GM21529 (cell line): Measurements from ENCODE around the gene PLCH1.
"Not testable (repeated sequence)": the region's sequence is repeated elsewhere in the genome, so short reads cannot be mapped to it uniquely, and the experiment has no call there.

Experiments used
- ATAC-seq: cut with Tn5 transposase; IDR thresholded peaks from one replicate; pipeline ENCODE4 v1.9.1; 2021; ENCODE audit not compliant: unreplicated experiment

Gene PLCH1

GRCh38 chr3:155647206-155647605, 97.7 kb downstream of the PLCH1 start:
- no peak for ATAC-seq

DNA sequence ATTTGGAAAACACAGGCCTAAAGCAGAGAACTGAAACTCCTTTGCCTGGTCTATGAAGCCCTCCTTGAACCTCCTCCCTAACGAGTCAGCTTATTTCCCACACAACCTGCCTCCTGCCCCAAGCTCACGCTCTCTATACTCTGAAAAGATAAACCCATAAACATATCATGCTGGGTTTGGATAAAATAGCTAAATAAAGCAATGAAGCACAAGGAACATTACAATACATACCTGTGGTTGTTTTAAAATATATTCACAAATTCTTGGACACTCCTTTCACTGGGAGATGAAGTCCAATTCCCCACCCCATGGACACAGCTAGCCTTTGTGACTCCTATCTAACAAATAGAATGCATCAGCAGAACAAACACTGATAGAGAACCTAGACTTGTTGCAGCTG, 98.2 kb downstream of the PLCH1 start:
- no peak for ATAC-seq

- ATAC-seq = no peak
Measured at GRCh38 chr3:155646128-155646527, 98.7 kb downstream of the PLCH1 start.

DNA sequence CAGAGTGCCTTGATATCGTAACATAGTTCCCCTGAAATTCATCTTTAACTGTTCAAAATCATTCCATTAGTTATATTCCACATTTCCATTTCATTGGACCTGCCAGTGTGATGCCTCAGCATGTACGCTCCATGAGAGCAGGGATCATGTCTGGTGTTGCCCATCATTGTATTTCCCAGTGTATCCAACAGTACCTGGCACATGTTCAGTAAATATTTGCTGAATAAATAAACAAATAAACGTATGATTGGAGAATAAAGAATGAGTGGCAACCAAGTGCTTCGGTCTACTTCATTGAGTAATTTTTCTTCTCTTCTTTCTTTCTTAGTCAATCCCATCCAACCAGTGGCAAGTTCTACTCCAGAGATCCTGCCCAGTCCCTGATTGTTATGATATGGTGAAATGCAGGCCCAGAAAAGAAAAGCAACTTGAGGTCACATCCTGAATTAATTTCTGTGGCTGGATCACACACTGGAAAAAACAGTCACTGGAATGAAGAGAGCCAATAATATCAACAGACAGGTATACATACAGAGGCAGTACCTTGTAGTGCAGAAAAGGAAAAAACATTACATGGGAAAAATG, 101.2 kb downstream of the PLCH1 start:
- no peak for ATAC-seq

DNA sequence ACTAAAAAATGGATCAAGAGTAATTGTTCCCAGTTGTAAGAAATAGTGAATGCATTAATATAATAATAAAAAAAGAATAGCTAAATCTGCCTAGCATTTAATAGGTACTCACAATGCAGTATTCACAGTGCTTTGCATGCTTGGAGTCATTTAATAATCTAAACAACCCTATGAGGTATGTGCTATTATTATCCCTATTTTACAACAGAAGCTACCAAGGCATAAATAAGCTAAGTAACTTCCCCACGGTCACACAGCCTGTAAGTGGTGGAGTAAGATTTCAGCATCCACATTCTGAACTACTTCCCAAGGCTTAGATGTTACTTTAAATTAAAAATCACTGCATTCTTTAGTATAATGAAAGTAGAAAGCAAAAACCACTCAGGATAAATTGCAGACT, 102.9 kb downstream of the PLCH1 start:
- no peak for ATAC-seq

GRCh38 chr3:155640098-155640497, 104.8 kb downstream of the PLCH1 start:
- no peak for ATAC-seq

DNA sequence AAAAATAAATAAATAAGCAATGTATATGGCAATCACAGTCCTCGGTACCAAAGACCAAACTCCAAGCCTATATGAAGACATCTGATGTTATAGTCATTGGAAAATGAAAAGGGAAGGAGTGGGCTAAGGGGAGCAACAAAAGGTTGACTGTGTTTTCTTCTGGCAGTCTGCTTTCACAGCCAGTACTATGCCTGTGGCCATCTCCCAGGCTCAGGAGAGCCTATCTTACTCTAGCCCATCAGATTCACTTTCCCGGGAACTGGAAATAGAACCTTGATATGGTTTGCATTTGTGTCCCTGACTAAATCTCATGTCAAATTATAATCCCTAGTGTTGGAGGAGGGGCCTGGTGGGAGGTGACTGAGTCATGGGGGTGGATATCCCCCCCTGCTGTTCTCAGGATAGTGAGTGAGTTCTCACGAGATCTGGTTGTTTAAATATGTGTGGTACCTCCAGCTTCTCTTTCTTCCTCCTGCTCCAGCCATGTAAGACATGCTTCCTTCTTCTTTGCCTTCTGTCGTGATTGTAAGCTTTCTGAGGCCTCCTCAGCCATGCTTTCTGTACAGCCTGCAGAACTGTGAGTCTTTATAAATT, 105.3 kb downstream of the PLCH1 start:
- no peak for ATAC-seq

DNA sequence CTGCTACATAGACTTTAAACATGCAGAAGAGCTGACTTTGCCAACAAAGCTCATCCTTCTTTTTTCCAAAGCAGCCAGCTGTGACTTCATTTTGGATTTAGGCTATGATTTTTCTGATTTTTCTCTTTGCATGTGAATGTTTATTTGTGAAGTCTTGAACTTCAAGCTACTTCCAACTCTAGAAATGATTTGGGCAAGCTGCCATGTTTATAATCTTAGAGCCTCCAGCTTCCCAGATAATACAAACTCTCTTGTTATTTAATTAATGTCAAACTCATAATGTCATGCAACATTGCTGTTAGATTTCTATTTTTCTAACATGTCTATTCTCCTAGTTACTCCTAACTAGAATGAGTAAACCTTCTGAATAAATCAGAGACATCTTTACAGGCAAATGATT, 106.4 kb downstream of the PLCH1 start:
- not testable (repeated sequence) for ATAC-seq

GRCh38 chr3:155637567-155637966, 107.3 kb downstream of the PLCH1 start:
- ATAC-seq = no peak

DNA sequence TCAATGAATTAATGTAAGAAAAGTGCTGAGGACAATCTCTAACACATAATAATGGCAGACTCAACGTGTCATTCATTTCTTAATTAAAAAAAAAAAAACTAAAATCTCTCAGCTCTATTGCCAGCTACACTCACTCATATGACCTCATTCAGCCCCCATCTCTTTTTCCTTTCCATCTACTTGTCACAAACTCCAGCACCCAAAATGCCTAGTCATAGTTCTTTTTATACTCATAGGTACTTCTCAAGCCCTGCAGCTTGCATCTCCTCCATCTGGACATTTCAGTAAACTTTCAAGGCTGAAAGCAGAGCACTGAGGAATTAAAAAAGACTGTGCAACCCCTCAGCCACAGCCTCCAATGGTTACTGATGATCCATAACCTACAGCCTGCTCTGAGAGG, 109.8 kb downstream of the PLCH1 start:
- ATAC-seq = no peak

GRCh38 chr3:155634121-155634719, 110.7 kb downstream of the PLCH1 start:
- ATAC-seq = no peak

DNA sequence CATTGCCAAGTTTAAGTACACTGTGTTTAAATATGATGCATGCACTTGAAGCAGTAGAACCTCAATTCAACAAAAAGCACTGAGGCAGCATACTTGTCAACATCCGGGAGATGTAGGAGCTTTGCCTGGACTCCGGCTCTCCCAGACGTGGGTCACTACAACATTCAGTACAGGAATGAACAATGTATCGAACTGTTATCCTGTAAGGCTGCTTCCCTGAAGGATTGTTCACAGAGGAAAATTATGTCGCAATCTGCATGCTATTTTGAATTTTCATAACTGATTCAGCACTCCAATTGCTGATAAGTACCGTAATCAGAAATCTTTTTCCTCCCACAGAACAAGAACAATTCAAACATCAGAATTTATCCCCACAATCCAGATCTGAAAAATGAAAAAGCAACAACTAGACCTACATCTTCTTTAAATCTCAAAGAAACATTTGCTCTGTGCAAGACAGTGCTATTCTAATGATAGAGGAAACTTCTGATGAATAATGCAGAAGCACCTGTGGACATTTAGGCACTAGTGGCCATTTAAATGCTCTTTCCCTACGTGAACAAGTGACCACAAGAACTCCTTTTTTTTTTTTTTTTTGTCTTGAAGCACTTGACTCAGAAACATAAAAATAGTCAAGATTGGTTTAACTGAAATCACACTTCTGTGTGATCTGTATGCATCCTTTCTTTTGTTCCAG, 113.4 kb downstream of the PLCH1 start:
- no peak for ATAC-seq

DNA sequence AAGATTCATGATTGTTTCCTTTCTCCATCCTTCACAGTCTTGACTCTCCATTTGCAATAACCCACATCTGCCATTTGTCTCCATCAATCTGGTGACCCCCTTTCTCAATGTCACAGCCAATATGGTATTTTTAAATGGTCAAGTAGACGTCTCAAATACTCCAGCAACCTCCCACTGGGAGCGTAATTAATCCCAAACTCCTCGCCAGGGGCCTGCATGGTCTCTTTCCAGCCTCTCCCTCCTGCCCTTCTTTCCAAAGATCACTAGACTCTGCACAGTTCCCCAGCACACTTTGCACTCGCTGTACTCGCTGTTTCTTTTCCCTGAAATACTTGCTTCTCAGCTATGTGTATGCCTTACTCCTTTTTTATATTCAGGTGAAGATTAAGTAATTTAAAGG, 115.3 kb downstream of the PLCH1 start:
- no peak for ATAC-seq

DNA sequence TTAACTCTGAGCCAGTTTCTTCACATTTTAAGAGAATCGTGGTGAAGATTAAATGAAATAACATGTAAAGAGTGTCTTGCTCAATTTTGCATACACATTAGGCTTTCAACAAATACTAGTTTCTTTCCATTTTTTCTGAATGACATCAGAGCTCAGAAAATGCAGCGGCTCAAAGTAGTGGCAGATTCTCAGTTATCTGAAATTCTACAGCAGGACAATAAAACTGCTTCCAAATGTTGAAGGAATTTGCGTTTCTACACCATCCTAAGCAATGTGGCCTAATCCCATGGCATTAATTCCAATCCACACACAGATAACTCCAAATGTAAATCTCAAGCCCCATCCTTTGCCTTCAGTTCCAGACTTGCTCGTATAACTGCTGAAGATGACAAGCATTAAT, 115.8 kb downstream of the PLCH1 start:
- ATAC-seq = no peak

DNA sequence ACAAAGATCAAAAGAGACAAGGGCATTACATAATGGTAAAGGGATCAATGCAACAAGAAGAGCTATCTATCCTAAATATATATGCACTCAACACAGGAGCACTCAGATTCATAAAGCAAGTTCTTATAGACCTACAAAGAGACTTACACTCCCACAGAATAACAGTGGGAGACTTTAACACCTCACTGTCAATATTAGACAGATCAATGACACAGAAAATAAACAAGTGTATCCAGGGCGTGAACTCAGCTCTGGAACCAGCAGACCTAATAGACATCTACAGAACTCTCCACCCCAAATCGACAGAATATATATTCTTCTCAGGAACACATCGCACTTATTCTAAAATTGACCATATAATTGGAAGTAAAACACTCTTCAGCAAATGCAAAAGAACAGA, 122.2 kb downstream of the PLCH1 start:
- ATAC-seq = not testable (repeated sequence)

- ATAC-seq = not testable (repeated sequence)
Measured at GRCh38 chr3:155620552-155620951, 124.3 kb downstream of the PLCH1 start.

DNA sequence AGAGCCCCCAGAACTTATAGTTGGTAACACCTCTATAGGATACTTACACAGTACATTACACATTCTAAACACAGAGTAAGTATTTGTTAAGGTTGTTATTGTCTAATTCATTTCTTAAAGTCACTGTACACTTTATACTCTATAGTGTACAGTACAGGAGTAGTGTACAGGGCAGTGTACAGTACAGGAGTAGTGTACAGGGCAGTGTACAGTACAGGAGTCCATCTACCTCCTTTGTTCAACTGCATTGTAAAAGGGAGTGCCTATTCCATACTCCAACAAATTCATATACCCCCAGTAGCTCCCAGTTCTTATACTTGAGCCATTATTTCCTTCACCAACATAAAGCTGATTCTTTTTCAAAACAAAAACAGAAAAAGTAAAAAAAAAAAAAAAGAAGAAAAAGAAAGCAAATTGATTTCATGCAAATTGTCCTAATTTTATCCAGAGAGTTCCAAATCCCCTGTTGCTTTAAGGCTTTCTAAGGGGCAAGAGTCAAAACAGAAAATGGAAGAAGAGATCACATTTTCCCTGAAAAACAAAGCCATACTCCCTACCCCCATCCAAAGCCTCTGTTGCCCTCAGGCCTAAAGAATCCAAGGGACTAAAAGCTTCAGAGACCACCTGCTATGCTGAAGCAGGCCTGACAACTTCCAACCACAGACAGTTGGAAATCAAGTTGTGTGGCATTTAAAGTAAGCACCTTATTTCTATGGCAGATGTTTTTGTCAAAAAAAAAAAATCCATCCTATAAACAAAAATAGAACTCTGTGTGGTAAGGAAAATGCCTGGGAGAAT, 125.6 kb downstream of the PLCH1 start:
- no peak for ATAC-seq

GRCh38 chr3:155618543-155618942, 126.3 kb downstream of the PLCH1 start:
- ATAC-seq = no peak

GRCh38 chr3:155617346-155617925, 127.4 kb downstream of the PLCH1 start:
- ATAC-seq = no peak

DNA sequence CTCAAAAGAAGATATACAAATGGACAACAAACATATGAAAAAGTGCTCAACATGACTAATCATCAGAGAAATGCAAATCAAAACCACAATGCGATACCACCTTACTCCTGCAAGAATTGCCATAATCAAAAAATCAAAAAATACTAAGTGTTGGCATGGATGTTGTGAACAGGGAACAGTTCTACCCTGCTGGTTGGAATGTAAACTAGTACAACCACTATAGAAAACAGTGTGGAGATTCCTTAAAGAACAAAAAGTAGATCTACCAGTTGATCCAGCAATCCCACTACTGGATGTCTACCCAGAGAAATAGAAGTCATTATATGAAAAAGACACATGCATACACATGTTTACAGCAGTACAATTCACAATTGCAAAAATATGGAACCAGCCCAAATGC, 129.7 kb downstream of the PLCH1 start:
- not testable (repeated sequence) for ATAC-seq

GRCh38 chr3:155614410-155614809, 130.5 kb downstream of the PLCH1 start:
- not testable (repeated sequence) for ATAC-seq
